Endodermal cell (in vitro differentiated cells): Measurements from ENCODE around the gene ENO4. TPM values are rescaled to one million over a fixed set of nuclear protein-coding genes. Genes with fewer than 3 reads are reported as not detected.

Experiments used
- DNase-seq: peaks from one replicate; pipeline ENCODE4 v3.0.0-alpha.2; 2017
- H3K27ac ChIP-seq: 2 replicates; pipeline ENCODE4 v1.5.1; 2013; ENCODE audit warnings: mild to moderate bottlenecking, low read depth, low read length, moderate library complexity
- H3K27me3 ChIP-seq: 2 replicates; pipeline ENCODE4 v1.6.1; 2013; ENCODE audit warnings: mild to moderate bottlenecking, low read length, moderate library complexity; ENCODE audit not compliant: insufficient read depth, control insufficient read depth, poor library complexity, severe bottlenecking
- H3K36me3 ChIP-seq: 2 replicates; pipeline ENCODE4 v1.7.0; 2013; ENCODE audit warnings: mild to moderate bottlenecking, low read length, moderate library complexity; ENCODE audit not compliant: control insufficient read depth, insufficient read depth
- H3K4me1 ChIP-seq: one replicate; pipeline ENCODE4 v1.7.0; 2013; ENCODE audit warnings: low read length; ENCODE audit not compliant: control insufficient read depth, insufficient read depth
- H3K4me3 ChIP-seq: 2 replicates; pipeline ENCODE4 v1.5.1; 2013; ENCODE audit warnings: mild to moderate bottlenecking, low read length, moderate library complexity
- H3K9ac ChIP-seq: 2 replicates; pipeline ENCODE4 v1.6.1; 2013; ENCODE audit warnings: mild to moderate bottlenecking, low read length, moderate library complexity; ENCODE audit not compliant: poor library complexity, severe bottlenecking; ENCODE audit errors: extremely low read depth
- H3K9me3 ChIP-seq: 2 replicates; pipeline ENCODE4 v1.6.1; 2013; ENCODE audit warnings: mild to moderate bottlenecking, low read length, moderate library complexity; ENCODE audit not compliant: control insufficient read depth
- H3K27ac Mint-ChIP-seq: 2 replicates; pipeline ENCODE4 v1.8.0; 2020; ENCODE audit warnings: mixed read lengths
- H3K27me3 Mint-ChIP-seq: 2 replicates; pipeline ENCODE4 v1.8.0; 2021; ENCODE audit warnings: mild to moderate bottlenecking, mixed read lengths; ENCODE audit not compliant: insufficient read depth
- H3K36me3 Mint-ChIP-seq: 2 replicates; pipeline ENCODE4 v1.8.0; 2020; ENCODE audit warnings: low read depth, mixed read lengths
- H3K4me1 Mint-ChIP-seq: 2 replicates; pipeline ENCODE4 v1.8.0; 2020; ENCODE audit warnings: mixed read lengths
- H3K4me3 Mint-ChIP-seq: 2 replicates; pipeline ENCODE4 v1.8.0; 2020; ENCODE audit warnings: mild to moderate bottlenecking, moderate library complexity, mixed read lengths
- H3K9me3 Mint-ChIP-seq: 2 replicates; pipeline ENCODE4 v1.8.0; 2020; ENCODE audit warnings: mild to moderate bottlenecking, mixed read lengths
- CTCF ChIP-seq: fragments of 200-600 bp; sonication (generic); conservative IDR thresholded peaks from 2 replicates; pipeline ENCODE4 v1.5.0; 2021; ENCODE audit warnings: antibody characterized with exemption, mild to moderate bottlenecking
- WGBS, 2 experiments: methylation state at CpG; one replicate each; pipeline versions ENCODE4 v1.1.5 to v1.1.7; 2013; ENCODE audit warnings: missing lambda C conversion rate in 2 of 2, mixed read lengths in 1 of 2; ENCODE audit not compliant: insufficient coverage in 1 of 2, insufficient read length in 1 of 2; 5-methylcytosine and 5-hydroxymethylcytosine counted together
- total RNA-seq, 2 donors: library from RNA; stranded (reverse); fragmentation: NEBNext Ultra II Directional in 1 of 2; extraction: Animal tissue kit (Norgen Biotek cat#: 25700) in 1 of 2; gene quantifications; 2 replicates in 1 of 2; 3 replicates in 1 of 2; pipeline ENCODE4 v1.2.1, GENCODE V29; 2021

Gene ENO4
- total RNA-seq, 2 donors from 2014 or later = 1.1 to 2.2 TPM

DNA sequence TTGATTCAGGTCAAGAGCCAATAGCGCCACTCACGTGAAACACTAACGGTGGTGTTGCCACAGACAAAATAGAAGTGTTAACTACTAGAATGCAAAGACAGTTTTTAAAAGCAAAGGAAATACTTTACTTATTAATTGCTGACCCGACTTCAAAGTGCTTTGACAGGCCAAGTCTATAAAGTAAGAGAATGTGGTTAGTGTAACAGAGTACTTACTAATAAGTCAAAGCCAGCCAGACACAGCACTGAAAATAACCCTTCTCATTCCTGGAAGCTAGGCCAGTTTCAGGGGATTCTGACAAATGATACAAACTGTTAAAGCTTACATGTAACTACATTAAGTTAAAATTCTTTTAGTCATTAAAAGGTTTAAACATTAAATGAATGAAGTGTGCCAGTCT, 50.3 kb downstream of the ENO4 start:
- DNase-seq = no peak
- Mint-ChIP-seq H3K27ac (no peak overlapping the region), H3K4me1 (peaks cover 9% of the 10 kb centered on the region), H3K9me3 (no peaks in the 10 kb centered on the region), H3K4me3 (no peak overlapping the region), H3K36me3 (peaks cover 24% of the 10 kb centered on the region), H3K27me3 (no peaks in the 10 kb centered on the region)
- no peak overlapping the region for H3K27ac ChIP-seq
- H3K9ac ChIP-seq = no peak overlapping the region
- no peak for TF ChIP-seq CTCF
- peaks cover 48% of the 10 kb centered on the region for H3K36me3 ChIP-seq
- H3K4me3 ChIP-seq = no peak overlapping the region
- 94 to 100% methylated on average over 3 of the region's 4 CpGs for WGBS, 2 experiments
- no peaks in the 10 kb centered on the region for H3K9me3 ChIP-seq
- H3K27me3 ChIP-seq = no peaks in the 10 kb centered on the region
- H3K4me1 ChIP-seq = no peaks in the 10 kb centered on the region

GRCh38 chr10:116905845-116906210, 56.5 kb downstream of the ENO4 start:
- TF ChIP-seq CTCF = no peak
- Histone ChIP-seq H3K36me3 (peaks cover 38% of the 10 kb centered on the region), H3K27ac (no peak overlapping the region), H3K4me1 (no peaks in the 10 kb centered on the region), H3K4me3 (no peak overlapping the region), H3K9me3 (no peaks in the 10 kb centered on the region), H3K9ac (no peak overlapping the region), H3K27me3 (no peaks in the 10 kb centered on the region)
- no peaks in the 10 kb centered on the region for H3K27me3 Mint-ChIP-seq
- H3K4me3 Mint-ChIP-seq = no peak overlapping the region
- H3K9me3 Mint-ChIP-seq = no peaks in the 10 kb centered on the region
- no peak overlapping the region for H3K27ac Mint-ChIP-seq
- H3K36me3 Mint-ChIP-seq = peaks cover 26% of the 10 kb centered on the region
- peaks cover 13% of the 10 kb centered on the region for H3K4me1 Mint-ChIP-seq
- DNase-seq = no peak
- WGBS, 2 experiments = 93 to 97% methylated on average over 3 of the region's 3 CpGs

DNA sequence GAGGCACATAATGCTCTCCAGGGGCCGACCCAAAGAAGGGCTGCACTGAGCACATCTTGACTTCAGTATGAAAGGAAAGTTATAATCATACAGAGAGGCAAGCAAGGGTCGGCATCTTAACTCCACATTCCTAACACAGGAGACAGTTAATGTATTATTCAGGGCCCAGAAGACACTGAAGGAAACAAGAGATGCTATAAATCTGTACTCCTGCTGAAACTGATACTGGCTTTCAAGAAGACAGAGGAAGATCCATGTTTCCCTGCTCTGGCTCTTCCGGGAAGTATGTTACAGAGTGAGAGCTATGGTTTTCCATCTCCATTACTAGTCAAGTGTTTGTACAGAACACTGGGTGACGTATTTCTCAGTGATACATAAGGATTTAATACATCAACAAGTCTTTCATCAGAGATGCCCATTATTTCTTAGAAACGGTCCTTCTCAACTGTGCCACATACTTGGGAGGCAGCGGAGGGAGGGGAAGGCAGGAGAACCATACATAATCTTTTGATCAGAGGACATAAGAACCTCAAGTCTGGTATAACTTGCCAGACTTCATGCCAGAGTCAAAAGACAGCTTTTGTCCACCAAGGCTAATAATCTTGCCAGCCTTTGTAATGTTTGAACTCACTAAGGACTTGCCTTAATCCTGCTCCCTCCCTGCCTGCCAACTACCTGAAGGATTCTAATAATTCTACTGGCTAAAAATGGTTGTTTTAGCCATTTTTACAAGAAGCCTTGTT, 58.1 kb downstream of the ENO4 start:
- H3K4me3 Mint-ChIP-seq = no peak overlapping the region
- no peaks in the 10 kb centered on the region for H3K9me3 ChIP-seq
- H3K27ac ChIP-seq = no peak overlapping the region
- TF ChIP-seq CTCF = no peak
- H3K9me3 Mint-ChIP-seq = no peaks in the 10 kb centered on the region
- H3K4me1 Mint-ChIP-seq = peaks cover 15% of the 10 kb centered on the region
- peaks cover 25% of the 10 kb centered on the region for H3K36me3 ChIP-seq
- no peak overlapping the region for H3K27ac Mint-ChIP-seq
- H3K27me3 ChIP-seq = no peaks in the 10 kb centered on the region
- 92 to 98% methylated on average over 5 to 6 of the region's 6 CpGs for WGBS, 2 experiments
- H3K9ac ChIP-seq = no peak overlapping the region
- no peaks in the 10 kb centered on the region for H3K4me1 ChIP-seq
- H3K36me3 Mint-ChIP-seq = peaks cover 24% of the 10 kb centered on the region
- no peak overlapping the region for H3K4me3 ChIP-seq
- no peak for DNase-seq
- no peaks in the 10 kb centered on the region for H3K27me3 Mint-ChIP-seq
